G401.6 (cell line): Measurements from ENCODE around the gene GTPBP2.
"Not testable (repeated sequence)": the region's sequence is repeated elsewhere in the genome, so short reads cannot be mapped to it uniquely, and the experiment has no call there.

Source experiments
- FAIRE-seq: peaks from 2 replicates; lab custom pipeline; 2012; peaks lifted over from hg19 to GRCh38; lab: Jason Lieb, UNC

Gene GTPBP2

DNA sequence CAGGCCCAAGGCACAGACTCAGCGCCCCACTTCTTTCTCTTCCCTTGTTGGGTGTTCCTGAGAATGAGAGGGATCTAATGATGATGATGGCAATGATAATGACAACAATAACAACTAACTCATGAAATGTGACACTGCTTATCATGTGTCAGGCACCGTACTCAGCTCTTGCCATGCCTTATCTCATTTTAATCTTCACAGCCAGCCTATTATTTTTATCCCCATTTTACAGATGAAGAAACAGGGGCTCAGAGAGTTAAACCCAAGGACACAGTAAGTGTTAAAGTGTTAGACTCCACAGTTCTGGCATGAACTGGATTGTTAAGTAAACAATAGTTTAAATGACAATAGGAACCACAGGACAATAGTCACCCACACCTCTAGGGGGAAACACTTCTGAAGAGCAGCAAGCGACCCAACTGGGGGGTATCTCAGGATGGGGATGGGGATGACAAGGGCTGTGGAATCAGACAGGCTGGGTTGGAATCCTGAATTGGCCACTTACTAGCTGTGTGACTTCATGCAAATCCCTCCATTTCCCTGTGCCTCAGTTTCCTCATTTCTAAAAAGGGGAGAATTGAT is 28.2 kb upstream of the GTPBP2 start:
- no peak for FAIRE-seq

- not testable (repeated sequence) for FAIRE-seq
Measured at GRCh38 chr6:43652822-43653221, 23.8 kb upstream of the GTPBP2 start.

DNA sequence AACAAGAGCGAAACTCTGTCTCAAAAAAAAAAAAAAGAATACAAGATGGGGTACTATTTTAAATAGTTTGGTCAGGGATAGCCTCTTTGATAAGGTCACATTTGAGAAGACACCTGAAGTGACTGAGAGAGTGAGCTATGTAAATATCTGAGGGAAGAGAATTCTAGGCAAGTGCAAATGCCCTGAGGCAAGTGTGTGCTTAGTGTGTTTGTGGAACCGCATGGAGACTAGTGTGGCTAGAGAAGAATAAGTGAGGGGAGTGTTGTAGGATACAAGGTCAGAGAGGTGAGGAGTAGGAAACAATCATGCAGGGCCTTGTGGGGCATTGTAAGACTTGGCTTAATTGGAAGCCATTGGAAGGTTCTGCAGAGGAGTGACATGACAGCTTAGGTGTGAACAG is 19.2 kb upstream of the GTPBP2 start:
- no peak for FAIRE-seq

- no peak for FAIRE-seq
Measured at GRCh38 chr6:43647613-43648012, 18.5 kb upstream of the GTPBP2 start.

GRCh38 chr6:43645613-43645964 is 16.5 kb upstream of the GTPBP2 start:
- no peak for FAIRE-seq

DNA sequence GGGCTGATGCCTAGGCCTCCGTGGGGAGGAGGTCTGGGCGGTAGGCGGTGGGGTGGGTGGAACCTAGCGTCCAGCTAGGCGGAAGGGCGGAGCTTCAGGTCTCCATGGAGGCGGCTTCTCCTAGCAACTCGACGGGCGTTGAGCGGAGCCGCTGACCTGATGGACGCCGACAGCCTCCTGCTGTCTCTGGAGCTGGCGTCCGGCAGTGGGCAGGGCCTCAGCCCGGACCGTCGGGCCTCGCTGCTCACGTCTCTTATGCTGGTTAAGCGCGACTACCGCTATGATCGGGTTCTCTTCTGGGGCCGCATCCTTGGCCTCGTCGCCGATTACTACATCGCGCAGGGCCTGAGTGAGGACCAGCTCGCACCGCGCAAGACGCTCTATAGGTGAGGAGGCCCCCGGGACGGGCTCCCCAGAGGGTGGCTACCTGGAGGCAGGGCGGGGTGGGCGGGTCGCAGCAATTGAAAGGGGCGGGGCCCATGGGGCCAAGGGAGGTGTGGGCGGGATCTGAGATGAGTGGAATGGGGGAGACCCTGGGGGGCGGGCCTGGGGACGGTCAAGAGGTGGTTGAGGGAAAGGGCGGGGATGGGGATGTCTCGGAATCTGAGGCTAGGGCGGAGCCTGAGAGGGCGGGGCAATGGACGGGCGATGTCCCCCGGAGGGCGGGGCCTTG is 16.0 kb upstream of the GTPBP2 start, which contains the start of gene RSPH9:
Gene RSPH9 (plus strand): TSS at position 97 of the 673 bp plus-strand sequence. CDS start 63 bp downstream, at position 160.
- FAIRE-seq = peak; percentile 74

- FAIRE-seq = no peak
Measured at GRCh38 chr6:43639984-43640800, 11.1 kb upstream of the GTPBP2 start.

- FAIRE-seq = no peak
Measured at GRCh38 chr6:43636308-43636659, 7.2 kb upstream of the GTPBP2 start.

DNA sequence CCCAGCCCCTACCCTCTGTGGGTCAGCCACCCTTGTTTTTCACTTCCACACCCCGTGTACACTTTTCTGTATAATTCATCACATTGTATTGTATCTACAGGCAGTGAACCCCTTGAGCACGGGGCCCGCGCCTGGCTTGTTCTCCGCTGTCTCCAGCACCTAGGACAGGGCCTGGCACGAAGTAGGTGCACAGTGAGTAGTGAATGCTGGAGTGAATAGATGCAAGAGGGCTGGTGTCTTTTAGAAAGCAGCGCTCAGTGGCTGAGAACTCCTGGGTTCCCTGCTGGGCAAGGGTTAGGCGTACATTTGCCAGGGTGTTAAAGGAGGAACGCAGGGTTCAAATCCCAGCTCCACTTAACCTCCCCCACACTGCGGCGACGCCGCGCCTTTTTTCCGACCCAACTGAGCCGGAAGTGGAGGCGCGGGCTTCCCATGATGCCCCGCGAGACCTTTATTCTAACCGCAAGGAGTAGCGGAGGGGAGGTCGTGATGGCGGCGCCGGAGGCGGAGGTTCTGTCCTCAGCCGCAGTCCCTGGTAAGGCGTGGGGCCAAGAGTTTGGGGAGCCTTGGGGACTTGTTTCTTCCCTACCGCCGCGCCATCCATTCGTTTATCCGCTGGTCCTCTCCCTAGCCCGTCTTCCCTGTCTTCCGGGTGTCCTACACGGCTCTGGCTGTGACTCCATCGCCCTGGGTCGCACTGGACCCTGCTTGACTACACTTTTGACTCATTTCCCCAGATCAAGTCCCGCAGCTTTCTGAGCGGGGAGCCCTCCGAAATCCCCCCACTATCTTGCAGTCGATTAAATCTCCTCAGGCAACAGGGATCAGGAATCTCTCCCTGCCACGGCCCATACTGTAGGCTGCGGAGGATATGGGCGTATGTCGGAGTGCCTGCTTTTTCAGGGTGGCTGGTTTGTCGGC is 6.6 kb upstream of the GTPBP2 start, which contains the start of gene MAD2L1BP:
Gene MAD2L1BP (plus strand): TSS at position 454 of the 921 bp plus-strand sequence. CDS start 36 bp downstream, at position 490.
- no peak for FAIRE-seq

DNA sequence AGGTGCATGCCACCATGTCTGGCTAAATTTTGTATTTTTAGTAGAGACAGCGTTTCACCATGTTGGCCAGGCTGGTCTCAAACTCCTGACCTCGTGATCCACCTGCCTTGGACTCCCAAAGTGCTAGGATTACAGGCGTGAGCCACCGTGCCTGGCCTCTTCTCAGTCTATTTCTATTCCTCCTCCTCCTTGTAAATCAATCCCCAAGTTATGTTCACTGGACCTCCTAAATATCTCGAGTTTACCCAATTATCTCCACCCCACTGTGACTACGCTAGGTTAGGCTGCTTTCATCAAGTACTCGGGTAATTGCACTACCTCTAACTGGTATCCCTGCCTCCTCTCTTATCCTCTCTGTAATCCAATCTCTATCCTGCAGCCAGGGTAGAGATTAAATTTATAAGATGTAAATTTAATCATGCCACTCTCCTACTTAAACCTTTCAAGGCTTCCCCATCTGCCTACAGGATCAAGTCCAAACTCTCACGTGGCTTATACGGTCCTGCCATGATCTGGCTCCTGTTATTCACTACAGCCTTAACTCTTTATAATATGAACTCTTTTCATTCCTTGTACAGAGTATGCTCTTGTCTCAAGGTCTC is 5.7 kb upstream of the GTPBP2 start:
- no peak for FAIRE-seq

- FAIRE-seq = not testable (repeated sequence)
Measured at GRCh38 chr6:43633002-43633401, 3.9 kb upstream of the GTPBP2 start.

GRCh38 chr6:43630980-43631619 is 2.0 kb upstream of the GTPBP2 start:
- no peak for FAIRE-seq

GRCh38 chr6:43629505-43630300 is 639 bp upstream of the GTPBP2 start:
- peak; percentile 99 for FAIRE-seq

GRCh38 chr6:43628393-43629103 is 516 bp downstream of the GTPBP2 start:
- no peak for FAIRE-seq

DNA sequence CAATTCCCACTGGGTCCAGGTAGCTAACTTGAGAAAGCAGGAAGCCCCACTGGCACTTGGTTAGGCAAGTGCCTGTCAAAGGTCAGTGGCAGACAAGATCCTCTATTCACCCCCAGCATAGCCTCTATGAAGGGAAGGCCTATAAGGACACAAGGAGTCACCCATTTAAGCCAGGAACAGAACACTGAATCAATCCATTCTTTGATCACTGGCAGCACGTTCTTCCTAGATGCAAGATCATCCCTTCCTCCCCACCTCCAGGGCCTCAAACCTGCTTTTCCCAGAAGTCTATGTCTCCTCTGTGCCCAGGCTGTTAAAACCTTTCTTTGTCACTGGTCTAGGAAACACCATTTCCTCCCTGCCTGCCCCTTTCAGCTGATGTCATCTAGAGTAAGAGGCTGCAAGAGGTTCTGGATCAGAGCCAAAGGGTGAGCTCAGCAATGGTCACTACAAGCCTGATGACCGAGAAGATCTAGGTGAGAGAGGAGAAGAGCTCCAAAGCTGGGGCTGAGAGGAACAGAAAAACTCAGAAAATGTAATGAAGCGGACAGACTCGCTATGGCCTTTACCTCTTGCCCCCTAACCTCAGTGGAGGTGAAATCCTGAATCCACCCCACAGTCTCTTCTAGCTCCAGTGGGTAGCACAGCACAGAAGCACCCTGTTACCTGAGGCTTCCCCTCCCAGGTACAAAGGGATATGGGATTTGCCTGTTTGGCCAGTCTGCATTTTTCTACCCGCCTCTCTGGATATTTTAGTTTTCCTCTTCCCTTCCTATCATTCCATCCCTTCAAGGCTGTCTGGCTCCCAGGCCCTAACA is 1.8 kb downstream of the GTPBP2 start:
- FAIRE-seq = no peak

DNA sequence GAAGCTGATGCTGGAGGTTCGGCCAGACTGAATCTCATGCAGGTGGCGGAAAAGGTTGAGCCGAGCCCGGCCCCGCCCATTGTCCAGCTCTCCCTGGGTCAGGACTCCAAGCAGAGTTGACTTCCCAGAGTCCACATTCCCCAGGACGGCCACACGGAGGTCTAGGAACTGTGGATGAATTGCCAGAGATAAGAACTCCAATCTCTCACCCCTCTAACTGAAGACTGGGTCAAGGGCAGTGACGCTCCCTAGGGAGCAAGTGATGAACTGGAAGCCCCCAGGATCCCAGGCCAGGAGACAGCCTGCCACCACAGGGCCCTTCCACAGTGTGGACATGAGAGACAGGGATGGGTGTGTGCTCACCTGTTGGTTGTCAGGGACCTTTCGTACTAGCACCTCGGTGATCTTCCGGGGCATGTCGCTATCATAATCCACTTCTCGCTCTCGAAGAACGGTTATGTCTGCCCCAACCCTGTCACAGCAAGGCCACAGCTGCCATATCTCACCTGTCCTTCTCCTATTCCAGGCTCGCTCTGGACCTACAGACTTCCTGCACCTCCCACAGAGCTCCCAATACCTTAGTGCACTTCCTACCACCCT is 3.6 kb downstream of the GTPBP2 start:
- no peak for FAIRE-seq

DNA sequence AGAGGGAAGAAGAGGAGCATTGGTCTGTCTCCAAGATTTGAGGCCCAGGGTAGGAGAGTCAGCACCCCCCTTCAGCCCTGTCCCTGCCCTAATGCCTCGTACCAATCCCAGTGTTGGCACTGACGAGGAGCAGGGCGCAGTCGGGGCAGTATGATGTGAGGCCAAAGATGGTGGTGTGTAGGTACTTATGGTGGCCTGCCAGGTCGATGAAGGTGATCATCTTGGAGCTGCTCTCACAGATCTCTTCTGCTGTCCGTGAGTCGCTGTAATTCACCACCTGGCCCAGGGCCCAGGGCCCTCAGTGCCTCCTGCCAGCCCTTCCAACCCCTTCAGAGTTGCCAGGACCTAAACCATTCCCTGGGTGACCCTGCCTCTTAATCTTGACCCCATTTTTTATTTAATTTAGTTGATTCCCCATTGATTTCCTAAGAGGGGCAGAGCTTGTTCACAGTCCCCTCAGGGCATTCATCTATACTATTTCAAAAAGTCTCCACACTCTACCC is 4.2 kb downstream of the GTPBP2 start:
- no peak for FAIRE-seq
